H7 (cell line): Measurements from ENCODE around the gene ZNF701. TPM values are rescaled to one million over a fixed set of nuclear protein-coding genes. Genes with fewer than 3 reads are reported as not detected.
"Not testable (repeated sequence)": the region's sequence is repeated elsewhere in the genome, so short reads cannot be mapped to it uniquely, and the experiment has no call there.

ENCODE experiments used
- DNase-seq: peaks from one replicate; pipeline ENCODE4 v3.0.0; 2012
- H3K27me3 ChIP-seq: 2 replicates; pipeline ENCODE4 v1.6.0; 2011; ENCODE audit warnings: mild to moderate bottlenecking, low read length; ENCODE audit not compliant: control insufficient read depth, insufficient read depth
- H3K36me3 ChIP-seq: replicated peaks from 2 replicates; pipeline ENCODE4 v1.5.1; 2011; ENCODE audit warnings: low read length; ENCODE audit not compliant: control insufficient read depth, insufficient read depth
- H3K4me3 ChIP-seq: 2 replicates; pipeline ENCODE4 v1.5.1; 2011; ENCODE audit warnings: low read depth, mild to moderate bottlenecking, control low read depth, low read length, moderate library complexity; ENCODE audit not compliant: insufficient read depth
- total RNA-seq: library from RNA; depleted of rRNA; stranded (reverse); fragments of >200 nt; shearing (Covaris generic); gene quantifications from 2 replicates; pipeline ENCODE4 v1.2.3, GENCODE V29; 2014

The ZNF701 gene
- total RNA-seq, 1 experiment from 2014 or later, result 15.2 TPM

DNA sequence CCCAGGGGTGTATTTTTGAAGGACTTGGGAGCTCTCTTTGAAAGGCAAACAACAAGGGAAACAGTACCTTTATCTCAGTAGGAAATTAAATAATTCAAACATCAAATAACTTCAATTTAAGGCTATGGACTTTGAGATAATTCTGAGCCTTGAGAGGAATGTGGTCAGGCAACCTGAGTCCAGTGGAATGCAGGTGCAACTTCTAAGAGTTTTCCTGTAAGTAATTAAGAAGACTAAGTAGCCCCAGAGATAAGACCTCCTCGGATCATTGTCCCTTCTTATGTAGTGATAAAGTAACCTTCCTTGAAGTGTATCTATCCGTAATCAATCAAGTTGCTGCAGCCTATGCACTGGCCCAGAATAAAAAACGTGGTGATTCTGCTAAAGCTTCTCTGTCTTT lies 29.2 kb downstream of the ZNF701 start:
- peaks cover 3% of the 10 kb centered on the region for H3K27me3 ChIP-seq
- peaks cover 4% of the 10 kb centered on the region for H3K36me3 ChIP-seq
- no peak overlapping the region for H3K4me3 ChIP-seq
- no peak for DNase-seq

GRCh38 chr19:52600639-52601024 lies 30.5 kb downstream of the ZNF701 start:
- H3K27me3 ChIP-seq, result peaks cover 3% of the 10 kb centered on the region
- no peak for DNase-seq

DNA sequence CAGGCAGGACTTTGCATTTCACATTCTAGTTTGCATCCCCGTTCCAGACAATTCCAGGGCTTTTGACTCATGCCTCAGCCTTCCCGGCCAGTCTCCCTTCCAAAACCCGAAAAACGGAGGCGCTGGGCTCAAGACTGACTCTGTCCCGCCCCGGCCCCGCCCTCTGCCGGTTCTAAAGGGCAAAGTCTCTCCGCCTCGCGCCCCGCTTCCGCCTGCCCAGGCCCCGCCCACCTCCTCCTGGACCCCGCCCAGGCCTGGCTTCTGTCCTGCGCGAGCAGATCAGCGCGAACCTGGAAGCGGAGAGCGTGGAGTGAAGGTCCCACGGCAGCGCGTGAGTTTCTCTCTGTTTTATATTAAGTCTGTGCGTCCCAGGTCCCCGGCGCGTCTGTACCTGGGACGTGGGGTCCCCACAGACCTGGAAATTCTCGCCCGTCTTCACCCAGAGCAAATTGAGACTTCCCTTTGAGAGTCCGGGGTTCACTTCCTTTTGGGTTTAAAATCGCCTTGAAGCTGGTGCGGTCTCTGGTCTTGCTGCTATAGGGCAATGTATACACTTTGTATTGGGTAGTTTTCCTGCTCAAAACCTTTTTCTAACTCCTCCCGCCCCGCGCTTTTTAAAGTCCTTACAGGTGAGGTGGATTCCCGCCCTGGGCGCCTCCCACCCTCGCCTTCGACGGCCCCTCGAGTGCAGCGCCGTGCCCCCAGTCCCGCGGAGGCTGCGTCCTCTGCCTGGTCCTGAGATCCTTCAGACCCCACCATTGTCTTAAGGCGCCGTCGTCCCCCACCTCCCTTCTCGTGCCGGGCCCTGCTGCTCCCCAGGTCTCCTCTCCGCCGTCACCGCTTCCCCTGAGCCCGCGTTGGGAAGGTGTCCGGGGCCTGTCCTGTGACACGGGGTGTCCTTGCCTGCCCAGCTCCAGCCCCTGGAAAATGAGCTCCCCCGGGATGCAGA lies 31.2 kb downstream of the ZNF701 start:
- Histone ChIP-seq H3K4me3 (peak overlapping the region; percentile 62), H3K27me3 (peaks cover 3% of the 10 kb centered on the region), H3K36me3 (peaks cover 4% of the 10 kb centered on the region)
- DNase-seq, result peak; percentile 96

More at GRCh38 chr19:52600639-52601024, 30.5 kb downstream of the ZNF701 start:
- Histone ChIP-seq H3K36me3 (peaks cover 4% of the 10 kb centered on the region), H3K4me3 (peak overlapping the region; percentile 62)

DNA sequence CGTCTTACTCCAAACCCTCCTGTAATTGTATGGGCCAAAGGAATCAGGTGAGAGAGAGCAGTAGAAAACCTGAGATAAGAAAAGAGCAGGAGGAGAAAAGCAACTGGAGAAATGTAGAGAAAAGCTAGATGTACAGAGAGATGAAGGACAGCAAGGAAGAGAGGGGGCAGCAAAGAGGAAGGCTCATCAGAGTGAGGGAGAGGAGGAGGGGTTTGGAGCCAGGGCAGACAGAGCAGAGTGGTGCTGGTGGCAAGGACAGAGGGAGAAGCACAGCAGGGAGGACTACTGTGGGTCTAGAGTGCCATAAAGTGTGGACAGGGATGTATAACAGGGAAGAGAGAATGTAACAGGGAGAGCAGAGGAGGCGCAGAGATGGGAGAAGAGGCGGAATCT lies 31.9 kb downstream of the ZNF701 start:
- not testable (repeated sequence) for H3K27me3 ChIP-seq, H3K36me3 ChIP-seq
- DNase-seq, result peak; percentile 47
- peak overlapping the region; percentile 62 for H3K4me3 ChIP-seq

- no peaks in the 10 kb centered on the region for H3K36me3 ChIP-seq
- H3K27me3 ChIP-seq, result peaks cover 3% of the 10 kb centered on the region
- no peak for DNase-seq
- no peak overlapping the region for H3K4me3 ChIP-seq
Observed at GRCh38 chr19:52602941-52603340, 32.9 kb downstream of the ZNF701 start.

GRCh38 chr19:52603558-52604207 lies 33.6 kb downstream of the ZNF701 start:
- DNase-seq, result no peak
- H3K36me3 ChIP-seq, result no peaks in the 10 kb centered on the region
- peaks cover 3% of the 10 kb centered on the region for H3K27me3 ChIP-seq
- no peak overlapping the region for H3K4me3 ChIP-seq

DNA sequence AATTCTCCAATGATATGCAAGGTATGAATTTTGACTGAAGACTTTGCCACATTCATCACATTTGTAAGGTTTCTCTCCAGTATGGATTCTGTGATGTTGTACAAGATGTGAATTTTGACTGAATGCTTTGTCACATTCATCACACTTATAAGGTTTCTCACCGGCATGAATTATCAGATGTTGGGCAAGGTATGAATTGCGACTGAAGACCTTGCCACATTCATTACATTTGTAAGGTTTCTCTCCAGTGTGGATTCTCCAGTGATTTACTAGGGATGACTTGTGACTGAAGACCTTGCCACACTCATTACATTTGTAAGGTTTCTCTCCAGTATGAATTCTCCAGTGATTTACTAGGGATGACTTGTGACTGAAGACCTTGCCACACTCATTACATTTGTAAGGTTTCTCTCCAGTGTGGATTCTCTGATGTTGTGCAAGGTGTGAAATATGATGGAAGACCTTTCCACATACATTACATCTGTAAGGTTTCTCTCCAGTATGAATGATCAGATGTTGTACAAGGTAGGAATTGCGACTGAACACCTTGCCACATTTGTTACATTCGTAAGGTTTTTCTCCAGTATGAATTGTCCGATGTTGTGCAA lies 43.3 kb downstream of the ZNF701 start:
- Histone ChIP-seq H3K36me3 (no peaks in the 10 kb centered on the region; the same call in 1 of the 2 replicates), H3K4me3 (no peak overlapping the region), H3K27me3 (no peaks in the 10 kb centered on the region)
- no peak for DNase-seq

DNA sequence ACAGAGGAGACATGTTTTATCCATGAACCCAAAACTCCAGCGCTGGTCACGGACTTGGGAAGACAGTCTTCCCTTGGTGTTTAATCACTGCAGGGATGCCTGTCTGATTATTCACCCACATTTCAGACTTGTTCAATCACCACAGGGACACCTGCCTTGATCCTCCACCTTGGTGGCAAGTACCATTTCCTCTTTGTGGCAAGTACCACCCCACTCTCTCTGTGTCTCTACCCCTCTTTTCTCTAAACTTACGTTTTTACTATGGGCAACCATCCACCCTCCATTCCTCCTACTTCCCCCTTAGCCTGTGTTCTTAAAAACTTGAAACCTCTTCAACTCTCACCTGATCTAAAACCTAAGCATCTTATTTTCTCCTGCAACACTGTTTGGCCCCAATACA lies 51.3 kb downstream of the ZNF701 start:
- no peak for DNase-seq
- Histone ChIP-seq H3K27me3 (no peaks in the 10 kb centered on the region), H3K36me3 (peaks cover 1% of the 10 kb centered on the region; the same call in 1 of the 2 replicates)

GRCh38 chr19:52622261-52622660 lies 52.2 kb downstream of the ZNF701 start:
- peak; percentile 26 for DNase-seq
- Histone ChIP-seq H3K27me3 (no peaks in the 10 kb centered on the region), H3K36me3 (peaks cover 1% of the 10 kb centered on the region), H3K4me3 (no peak overlapping the region)

More for the DNA sequence above, 51.3 kb downstream of the ZNF701 start:
- no peak overlapping the region for H3K4me3 ChIP-seq

- no peaks in the 10 kb centered on the region for H3K27me3 ChIP-seq
Observed at GRCh38 chr19:52626915-52627314, 56.8 kb downstream of the ZNF701 start.

DNA sequence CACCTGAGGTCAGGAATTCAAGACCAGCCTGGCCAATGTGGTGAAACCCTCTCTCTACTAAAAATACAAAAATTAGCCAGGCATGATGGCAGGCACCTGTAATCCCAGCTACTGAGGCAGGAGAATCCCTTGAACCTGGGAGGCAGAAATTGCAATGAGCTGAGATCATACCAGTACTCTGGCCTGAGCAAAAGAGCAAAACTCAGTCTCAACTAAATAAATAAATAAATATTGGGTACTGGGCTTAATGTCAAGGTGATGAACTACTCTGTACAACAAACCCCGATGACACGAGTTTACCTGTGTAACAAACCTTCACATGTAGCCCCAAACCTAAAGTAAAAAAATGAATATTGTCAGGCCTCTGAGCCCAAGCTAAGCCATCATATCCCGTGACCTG lies 57.4 kb downstream of the ZNF701 start:
- not testable (repeated sequence) for H3K36me3 ChIP-seq, H3K4me3 ChIP-seq, H3K27me3 ChIP-seq, DNase-seq

More at GRCh38 chr19:52626915-52627314, 56.8 kb downstream of the ZNF701 start:
- no peak overlapping the region for H3K4me3 ChIP-seq
- no peaks in the 10 kb centered on the region; the same call in 1 of the 2 replicates for H3K36me3 ChIP-seq
- DNase-seq, result no peak

GRCh38 chr19:52635786-52636570 lies 65.9 kb downstream of the ZNF701 start:
- no peak for DNase-seq
- H3K36me3 ChIP-seq, result no peaks in the 10 kb centered on the region
- H3K27me3 ChIP-seq, result no peaks in the 10 kb centered on the region
- H3K4me3 ChIP-seq, result no peak overlapping the region
